Loucy (cell line): Measurements from ENCODE around the gene IL1RAPL2.

Experiments used
- CTCF ChIP-seq: fragments of 200-600 bp; sonication (generic); conservative IDR thresholded peaks from 2 replicates; pipeline ENCODE4 v1.5.1; 2014; ENCODE audit warnings: mild to moderate bottlenecking, antibody characterized with exemption, low read length
- EZH2phosphoT487 ChIP-seq: fragments of 200-600 bp; IDR thresholded peaks from 2 replicates; pipeline ENCODE4 v1.6.1; 2018; ENCODE audit warnings: antibody characterized with exemption, mild to moderate bottlenecking, moderate library complexity, borderline replicate concordance

DNA sequence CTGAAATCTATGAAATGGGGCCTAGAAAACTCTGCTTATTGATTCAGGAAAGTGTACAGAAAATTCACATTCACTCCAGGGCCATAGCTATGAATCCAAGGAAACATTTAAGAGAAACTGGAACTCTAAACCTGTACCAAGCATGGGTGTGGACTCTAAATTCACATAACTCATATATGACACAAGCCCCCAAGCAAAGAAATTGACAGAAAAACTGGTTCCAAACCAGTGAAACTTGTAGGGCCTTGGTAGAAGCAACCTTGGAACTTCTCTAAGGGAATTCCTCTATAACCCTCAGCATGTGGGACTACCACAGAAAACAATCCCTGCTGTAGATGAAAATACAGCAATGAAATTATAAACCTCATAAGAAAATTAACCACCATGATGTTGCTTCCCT lies 1149.7 kb downstream of the IL1RAPL2 start:
- TF ChIP-seq EZH2phosphoT487 (no peak), CTCF (no peak)
